ENCODE data around the gene KDM4B.
"Not testable (repeated sequence)": the region's sequence is repeated elsewhere in the genome, so short reads cannot be mapped to it uniquely, and the experiment has no call there.

KDM4B gene

DNA sequence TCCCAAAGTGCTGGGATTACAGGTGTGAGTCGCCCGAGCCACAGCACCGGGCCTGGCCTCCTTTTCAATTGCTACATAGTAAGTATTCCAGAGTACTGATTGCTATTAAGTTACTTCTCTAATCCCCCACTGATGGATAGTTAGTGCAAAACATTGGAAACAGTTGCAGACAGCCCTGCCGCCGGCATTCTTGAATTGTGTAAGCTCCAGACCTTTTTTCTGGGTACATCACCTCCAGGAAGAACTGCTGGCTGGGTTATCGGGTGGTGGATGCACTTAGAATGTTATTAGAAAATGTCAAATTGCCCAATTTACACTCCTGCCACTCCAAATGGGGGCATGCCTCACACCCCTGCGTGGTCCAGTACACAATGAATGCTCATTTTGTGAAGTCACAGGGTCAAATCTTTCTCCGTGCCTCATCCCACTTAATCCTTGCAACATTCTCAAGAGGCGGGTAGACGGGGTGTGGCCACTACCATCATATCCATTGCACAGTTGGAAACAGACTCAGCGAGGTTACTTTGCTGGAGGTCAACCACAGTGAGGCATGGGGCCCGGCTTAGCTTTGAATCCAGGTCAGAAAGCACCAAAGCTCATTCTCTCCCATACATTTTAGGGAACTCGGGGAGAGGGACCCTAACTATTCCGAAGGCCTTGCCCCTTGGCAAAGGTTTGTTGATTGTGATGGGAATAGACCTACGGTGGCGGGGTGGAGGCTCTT lies 1.0 kb upstream of the KDM4B start:
- DNase-seq (ENCODE audit: low read depth) = no peak

DNA sequence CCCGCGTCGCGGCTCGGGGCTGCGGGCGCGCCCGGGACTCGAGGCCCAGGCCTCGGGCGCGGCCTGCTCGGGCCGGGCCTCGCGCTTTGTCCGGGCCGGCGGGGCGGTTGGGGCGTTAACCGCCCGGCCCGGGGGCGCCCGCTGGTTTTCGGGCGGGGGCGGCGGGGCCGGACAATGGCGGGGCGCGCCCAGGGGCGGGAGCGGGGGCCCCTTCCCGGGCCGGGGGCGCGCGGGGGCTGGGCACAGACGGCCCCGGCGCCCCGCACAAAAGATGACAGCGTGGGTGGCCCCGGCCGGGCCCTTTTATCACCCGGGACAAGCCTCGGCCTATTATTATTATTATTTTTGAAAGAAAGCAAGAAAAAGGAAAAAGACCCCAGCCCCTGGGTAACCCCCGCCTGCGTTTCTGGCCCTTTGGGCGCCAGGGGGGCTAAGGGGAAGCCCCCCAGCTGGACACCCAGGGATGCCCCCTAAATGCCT lies 419 bp downstream of the KDM4B start:
- no peak for DNase-seq (ENCODE audit: low read depth)

DNA sequence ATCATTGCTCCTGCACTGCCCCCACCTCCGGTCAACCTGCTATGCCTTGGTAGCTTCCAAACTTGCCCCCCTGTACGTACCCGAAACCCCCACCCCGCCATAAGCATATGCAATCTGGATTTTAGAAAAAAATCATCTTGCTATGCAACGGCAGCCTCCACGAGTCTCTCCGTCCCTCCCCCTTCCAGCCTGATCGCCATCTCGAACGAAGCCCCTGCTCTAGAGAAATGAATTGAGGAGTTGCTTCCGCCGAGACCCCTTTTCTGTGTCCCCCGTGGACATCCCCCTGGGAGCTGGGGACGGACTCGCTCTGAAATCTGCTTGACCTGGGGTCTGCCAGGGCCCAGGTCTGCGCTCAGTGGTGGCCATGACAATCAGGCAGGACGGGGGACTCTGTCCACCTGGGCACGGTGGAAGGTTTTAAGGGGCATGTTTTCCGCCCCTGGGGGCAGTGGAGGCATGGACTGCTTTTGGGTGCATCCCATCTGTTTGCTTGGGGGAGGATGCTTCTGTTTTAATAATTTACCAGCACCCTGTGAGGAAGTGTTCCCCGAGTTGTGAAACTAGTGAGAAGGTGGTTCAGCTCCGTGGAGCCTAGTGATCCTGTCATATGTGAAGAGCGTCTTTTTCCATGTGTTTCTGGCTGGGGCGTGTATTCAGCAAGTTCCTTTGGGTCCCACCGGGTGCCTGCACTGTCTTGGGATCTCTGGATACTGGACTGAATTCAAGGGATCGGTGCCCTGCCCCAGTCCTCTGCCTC lies 1.0 kb downstream of the KDM4B start:
- no peak for DNase-seq (ENCODE audit: low read depth)

DNA sequence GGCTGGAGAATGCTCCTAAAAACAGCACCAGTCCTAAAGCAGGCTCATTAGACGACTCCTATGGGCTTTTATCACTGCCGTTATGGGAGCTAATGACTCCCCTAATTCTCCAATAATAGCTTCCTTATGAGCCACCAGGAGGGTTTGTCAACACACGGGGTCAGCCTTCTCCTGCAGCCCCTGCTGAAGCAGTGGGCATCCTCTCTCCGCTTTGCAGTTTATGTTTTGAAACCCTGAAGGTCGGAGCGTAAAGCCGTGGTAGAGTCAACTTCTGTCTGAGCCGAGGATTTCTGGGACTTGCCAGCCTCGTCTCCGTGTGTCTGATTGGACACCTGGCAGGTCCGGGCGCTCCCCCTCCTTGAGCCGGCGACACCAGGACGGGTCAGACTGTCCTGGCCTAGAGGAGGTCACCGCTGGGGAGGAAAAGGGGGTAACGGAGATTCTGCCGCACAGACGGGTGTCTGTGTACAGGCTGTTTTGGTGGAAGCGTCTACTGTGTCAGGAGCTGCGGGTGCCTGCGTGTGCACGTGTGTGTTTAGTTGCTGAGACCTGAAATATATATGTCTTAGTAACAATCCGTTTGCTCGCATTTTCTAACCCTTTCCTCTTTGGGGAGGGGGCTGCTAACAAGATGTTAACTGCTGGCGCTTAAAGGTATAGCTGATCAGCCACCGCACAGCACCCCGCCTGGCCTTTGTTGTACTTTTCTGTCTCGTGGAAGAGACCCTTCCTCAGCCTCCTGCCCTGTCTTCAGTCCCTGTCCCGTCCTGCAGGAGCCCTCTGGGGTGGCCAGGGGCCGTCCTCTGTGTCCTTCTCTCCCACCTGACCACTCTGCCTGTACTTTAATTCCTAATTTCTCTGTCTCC lies 1.9 kb downstream of the KDM4B start:
- no peak for DNase-seq (ENCODE audit: low read depth)

DNA sequence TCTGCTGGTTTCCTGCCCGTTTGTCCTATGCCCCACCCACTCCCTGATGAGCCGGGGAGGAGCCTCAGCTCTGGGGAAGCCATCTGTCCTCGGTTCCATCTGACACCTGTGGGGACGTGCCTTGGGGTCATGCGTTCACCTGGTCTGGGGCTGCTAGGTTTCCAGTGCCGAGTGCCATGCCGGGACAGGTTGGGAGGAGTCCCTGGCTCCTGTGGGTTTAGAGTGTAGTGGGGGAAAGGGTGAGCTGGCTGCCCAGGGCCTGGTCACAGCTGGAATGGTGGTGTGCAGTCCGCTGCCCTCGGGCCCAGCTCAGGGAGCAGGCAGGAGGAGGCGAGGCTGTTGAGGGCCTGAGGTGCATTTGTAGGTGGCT lies 2.5 kb downstream of the KDM4B start:
- no peak for DNase-seq (ENCODE audit: low read depth)

DNA sequence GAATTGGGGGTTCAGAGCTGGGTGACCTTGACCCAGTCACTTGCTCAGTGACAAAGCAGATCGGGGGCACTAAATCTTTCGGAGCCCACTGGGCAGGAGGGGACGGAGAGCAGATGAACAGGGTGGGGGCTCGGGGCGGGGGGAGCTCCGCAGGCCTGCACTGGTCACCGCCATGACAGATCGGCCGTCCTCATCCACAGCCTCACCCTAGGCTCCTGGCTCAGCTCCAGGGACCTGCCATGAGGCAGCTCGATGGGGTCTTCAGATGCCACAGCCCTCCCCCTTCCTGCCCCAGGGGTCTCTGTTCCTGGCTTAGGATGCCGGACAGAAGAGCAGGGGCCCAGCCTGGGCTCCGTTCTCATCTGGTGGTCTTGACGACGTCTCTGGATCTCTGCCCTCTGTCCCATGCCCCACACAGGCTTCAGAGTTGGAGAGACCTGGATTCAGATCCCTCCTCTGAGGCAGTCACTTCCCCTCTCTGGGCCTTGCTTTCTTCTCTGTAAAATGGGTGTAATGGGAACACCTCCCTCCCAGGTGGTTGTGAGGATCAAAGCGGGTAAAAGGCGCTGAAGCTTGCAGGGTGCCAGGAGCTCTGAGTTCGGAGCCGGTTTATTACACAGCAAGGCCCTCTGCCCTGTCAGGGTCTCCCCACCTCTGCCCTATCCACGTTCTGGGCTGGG lies 3.0 kb downstream of the KDM4B start:
- no peak for DNase-seq (ENCODE audit: low read depth)

DNA sequence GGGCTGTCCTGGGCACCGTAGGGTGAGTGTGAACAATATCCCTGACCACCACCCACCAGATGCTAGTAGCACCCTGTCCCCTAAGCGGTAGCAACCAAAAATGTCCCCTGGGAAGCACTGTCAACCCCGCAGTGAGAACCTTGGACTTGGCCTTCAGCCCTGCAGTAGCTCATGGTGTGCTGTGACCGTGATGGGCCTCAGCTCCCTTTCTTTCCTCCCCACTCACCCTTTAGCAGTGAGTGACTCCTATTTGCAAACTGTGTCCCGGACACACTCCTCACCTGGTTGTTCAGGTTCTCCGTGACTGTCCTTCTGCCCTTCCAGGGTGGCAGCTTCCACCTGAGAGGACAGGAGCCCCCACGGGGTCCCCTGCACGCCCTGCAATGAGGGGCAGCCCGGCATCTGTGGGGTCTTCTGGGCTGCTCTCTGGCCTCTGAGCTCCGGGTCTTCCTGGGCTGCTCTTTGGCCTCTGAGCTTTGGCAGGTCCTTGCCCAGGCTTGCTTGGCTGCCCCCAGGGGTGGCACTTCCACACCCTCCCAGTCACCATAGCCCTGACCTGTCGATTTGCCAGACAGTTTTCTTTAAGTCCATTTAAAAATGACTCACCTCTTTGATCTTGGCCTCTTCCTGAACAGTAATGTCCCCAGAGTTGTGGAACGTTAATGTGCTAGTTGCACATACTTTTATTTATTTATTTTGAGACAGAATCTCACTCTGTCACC lies 3.8 kb downstream of the KDM4B start:
- no peak for DNase-seq (ENCODE audit: low read depth)

DNA sequence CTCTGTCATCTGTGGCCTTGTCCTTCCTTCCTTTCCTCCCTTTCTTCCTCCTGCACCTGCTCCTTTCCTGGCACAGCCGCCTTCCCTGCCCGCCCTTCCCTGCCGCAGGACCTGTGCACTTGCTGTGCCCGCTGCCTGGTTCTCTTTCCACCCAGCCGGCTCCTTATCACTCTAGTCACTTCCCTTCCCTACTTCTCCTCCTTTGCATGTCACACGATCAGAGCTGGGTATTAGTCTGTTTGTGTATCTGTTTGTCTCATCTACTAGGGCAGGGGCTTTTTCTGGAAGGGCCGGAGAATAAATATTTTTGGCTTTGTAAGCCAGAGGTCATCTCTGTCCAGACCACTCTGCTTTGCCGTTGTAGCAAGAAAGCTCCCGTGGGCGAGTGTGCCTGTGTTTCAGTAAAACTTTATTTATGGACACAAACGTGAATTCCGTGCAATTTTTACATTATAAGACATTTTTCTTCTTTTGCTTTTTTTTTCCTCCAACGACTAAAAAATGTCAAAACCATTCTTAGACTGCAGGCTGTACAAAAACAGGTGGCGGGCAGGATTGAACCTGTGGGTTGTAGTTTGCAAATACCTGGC lies 6.1 kb downstream of the KDM4B start:
- DNase-seq (ENCODE audit: low read depth) = no peak

DNA sequence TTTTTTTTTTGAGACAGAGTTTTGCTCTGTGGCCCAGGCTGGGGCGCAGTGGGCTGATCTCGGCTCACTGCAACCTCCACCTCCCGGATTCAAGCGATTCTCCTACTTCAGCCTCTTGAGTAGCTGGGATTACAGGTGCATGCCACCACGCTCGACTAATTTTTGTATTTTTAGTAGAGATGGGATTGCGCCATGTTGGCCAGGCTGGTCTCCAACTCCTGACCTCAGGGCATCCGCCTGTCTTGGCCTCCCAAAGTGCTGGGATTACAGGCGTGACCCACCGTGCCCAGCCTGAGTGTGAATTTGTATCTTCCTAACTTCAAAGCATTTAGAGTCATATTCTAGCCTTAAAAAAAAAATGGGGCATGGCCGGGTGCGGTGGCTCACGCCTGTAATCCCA lies 6.7 kb downstream of the KDM4B start:
- DNase-seq (ENCODE audit: low read depth) = not testable (repeated sequence)

DNA sequence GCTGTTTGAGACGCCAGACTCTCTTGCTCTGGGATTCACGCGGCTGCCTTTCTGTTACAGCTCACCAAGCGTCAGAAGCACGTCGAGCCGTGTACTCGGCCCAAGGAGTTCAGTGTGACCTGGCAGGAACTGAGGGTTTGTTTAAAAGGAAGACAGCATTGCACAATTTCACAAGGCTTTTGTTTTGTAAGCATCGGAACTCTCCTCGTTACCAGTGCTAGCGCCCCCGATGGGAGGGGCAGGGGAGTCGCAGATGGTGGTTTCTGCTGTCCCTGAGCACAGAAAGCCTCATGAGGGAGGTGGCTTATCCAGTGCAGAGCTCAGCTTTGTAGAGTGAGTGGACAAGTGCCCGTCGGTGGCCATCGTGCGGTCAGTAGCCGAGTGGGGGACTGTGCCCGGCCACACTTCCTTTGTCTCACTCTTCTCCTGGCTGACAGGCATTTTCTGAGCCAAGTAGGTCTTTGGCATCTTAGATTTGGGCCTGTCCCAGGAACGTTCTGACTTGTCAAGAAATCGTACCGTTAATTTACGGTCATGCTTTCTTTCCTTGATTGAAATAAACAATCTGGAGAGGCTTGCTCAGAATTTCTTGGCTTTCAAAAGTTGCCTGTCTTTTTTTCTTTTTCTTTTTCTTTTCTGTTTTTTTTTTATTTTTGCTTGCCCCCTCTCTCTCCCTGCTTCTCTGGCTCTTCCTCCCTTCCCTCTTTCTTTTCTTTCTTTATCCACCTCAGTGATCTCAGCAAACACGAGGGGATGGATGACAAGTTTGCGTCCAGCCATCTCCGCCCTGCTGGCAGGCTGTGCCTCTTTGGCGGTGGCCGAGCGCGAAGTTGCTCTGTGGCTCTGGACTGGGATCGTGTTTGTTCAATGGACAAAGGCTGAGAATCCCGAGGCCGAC lies 7.7 kb downstream of the KDM4B start:
- DNase-seq (ENCODE audit: low read depth) = no peak

DNA sequence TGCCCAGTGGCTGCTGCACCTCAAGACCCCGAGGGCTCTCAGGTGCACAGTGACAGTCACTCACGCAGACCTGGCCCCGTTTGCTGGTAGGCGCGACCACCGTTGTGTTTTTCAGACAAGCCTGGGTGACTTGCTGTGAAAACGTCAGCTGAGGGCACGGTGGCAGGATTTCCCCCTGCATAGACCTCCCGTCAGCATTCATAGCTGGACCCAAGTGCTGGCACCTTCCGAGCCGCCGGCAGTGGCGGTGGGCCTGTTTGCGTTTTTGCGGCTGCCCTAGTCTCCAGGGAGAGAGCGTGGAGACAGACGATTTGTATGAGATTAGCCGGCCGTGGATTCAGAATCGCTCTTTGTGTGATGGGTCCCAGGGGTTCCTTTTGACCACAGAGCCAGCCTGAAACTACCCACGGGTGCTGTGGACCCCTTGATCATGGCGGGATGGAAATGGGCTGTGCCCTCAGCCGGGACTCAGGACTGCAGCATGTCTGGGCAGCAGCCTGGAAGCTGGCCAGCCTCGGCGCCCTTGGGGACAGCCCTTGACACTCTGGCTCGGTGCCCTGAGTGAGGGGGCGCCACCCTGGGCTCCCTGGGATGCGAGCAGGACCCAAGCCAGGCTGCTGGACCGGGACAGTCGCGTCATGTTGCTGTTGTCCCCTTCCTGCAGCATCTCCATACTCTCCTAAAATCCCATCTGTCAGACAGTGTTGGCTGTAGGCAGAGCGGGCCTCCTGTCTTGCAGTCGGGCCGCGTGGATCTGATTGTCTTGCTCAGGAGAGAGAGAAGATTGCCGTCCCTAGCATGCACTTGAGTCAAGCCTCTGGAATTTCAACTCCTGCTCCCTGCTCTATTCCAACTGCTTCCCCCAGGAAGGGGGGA lies 8.6 kb downstream of the KDM4B start:
- no peak for DNase-seq (ENCODE audit: low read depth)

DNA sequence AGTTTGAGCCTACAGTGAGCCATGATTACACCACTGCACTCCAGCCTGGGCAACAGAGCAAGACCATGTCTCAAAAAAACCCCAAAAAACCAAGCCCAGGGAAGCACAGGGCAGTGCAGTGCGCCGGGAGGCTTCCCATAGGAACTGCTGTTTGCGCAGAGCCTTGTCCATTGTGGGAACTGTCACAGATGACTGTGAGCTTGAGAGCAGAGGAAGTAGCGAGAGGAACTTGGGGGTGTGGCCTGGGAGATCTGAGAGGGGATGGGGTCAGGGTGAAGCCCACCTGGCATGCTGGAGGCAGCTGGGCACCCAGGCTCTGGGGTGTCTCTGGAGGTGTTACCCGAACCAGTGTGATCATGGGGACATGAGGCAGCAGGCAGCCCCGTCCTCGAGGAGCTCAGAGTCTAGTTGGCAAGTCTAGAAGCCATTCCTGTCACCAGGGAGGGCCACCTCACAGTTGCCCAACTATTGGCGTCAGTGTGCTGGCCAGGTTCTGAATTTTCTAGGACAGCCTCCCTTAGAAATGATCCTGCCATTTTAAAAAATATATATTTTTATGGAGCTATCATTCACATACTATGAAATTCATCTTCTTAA lies 10.4 kb downstream of the KDM4B start:
- DNase-seq (ENCODE audit: low read depth) = no peak

DNA sequence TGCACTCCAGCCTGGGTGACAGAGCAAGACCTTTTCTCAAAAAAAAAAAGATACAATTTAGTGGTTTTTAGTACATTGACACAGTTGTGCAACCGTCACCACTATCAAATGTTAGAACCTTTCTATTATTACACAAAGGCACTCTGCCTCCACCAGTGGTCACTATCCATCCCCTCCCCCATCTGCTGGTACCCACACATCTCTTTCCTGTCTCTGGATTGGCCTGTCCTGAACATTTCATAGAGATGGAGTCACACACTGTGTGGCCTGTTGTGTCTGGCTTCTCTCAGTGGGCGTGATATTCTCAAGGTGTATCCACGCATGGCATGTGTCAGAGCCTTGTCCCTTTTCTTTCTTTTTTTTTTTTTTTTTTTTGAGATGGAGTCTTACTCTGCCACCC lies 11.2 kb downstream of the KDM4B start:
- no peak for DNase-seq (ENCODE audit: low read depth)

DNA sequence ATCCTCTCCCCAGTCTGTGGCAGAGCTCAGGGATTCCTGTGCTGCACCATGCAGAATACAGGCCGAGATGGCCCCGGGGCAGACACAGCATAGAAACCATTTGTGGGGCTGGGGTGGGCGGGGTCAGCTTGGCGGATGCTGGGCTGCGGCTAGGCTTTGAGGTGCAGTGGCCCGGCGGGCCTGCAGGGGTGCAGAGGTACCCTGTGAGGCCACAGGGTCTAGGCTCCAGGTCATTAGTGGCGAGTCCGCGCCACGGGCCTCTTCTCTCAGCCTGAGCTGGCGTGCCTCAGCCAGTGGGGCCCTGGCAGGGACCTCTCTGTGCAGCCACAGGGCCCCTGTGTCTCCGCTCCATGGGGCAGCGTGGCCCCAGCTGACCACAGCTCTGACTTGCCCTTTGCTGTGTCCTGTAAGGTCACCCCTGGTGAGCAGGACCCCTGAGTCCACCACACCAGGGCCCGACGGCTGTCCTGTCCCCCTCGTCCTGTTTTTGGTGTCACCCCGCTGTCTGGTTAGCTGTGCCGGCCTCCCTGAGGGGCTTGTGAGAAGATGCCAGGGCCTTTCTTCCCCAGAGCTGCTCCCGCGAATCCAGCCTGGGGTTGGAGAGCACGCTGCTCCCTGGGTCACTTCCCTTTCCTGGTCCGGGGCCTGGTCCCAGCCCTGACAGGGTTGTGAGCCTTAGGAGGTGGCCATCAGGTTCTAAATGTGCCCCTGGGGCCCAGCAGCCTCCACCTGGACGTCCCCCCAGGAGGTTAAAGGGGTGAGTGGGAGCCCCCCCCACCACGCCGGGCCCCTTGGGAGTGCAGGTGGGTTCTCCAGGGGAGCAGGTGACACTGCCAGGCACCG lies 12.1 kb downstream of the KDM4B start:
- DNase-seq (ENCODE audit: low read depth) = no peak

DNA sequence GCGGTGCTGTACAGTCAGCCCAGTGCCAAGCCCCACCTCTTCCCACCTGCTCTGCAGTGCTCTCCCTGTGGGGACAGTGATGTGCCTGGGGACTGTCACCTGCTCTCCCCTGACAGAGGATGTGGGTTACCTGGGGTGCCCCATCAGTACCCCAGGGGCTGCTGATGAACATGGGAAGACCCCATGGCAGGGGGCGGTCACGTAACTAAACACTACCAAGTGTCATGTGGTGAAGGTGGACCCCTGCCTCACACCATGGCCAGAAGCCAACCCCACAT lies 12.7 kb downstream of the KDM4B start:
- no peak for DNase-seq (ENCODE audit: low read depth)

DNA sequence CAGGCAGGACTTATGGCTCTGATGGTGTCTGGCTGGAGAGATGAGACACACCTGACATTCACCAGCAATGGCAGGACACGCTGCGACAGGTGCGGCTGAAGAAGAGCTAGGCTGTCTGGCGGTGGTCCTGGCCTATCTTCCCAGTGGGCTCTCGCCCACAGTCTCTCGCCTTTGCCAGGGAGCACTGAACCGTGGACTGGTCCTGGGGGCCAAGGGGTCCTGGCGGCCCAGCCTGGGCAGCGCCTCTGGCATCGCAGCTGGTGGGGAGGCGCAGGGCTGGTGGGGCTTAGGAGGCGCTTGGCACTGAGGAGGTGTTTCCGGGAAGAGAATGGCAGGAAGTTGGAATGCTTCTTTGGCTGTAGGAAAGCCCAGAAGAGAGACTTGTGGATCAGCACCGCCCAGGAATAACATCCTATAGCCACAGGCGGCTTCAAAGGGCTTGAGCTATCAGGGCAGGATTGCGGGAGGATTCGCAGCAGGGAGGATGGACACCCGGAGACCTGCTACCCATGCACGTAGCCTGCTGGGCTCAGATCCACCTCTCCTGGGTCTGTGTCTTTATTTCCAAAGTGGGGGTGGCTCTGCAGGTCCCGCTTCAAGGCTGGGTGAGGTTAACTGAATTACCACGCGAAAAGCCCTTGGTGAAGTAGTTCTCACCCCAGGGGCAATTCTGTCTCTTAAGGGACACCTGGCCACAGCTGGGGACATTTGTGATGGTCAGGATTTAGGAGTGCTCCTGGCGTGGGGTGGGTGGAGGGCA lies 14.6 kb downstream of the KDM4B start:
- no peak for DNase-seq (ENCODE audit: low read depth)

DNA sequence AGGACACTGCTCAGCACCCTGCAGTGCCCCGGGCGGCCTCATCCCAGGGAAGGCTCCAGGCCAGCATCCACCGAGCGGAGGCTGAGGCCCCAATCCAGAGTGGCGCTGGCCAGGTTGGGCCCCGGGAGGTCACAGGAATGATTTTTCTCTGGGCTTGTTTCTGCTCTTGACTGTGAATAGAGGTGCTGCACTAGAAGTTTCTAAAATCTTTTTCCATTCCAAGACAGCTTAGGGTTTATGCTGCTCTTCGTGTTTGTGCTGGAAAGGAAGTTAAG lies 15.1 kb downstream of the KDM4B start:
- no peak for DNase-seq (ENCODE audit: low read depth)

All from T follicular helper cell (primary cell).